GM12878 (cell line): ENCODE measurements around the gene LENG1. TPM values are rescaled to one million over a fixed set of nuclear protein-coding genes. Genes with fewer than 3 reads are reported as not detected.

Experiments used
- ATAC-seq: fragments of 200-7000 bp; cut with Tn5 transposase; 3 replicates; pipeline ENCODE4 v1.9.1; 2020; ENCODE audit warnings: mild to moderate bottlenecking, moderate library complexity
- BruUV-seq: library from RNA; stranded (reverse); fragments of 400-500 nt; replicated peaks from 2 replicates; lab custom pipeline; 2021; lab: Mats Ljungman, UMichigan
- CTCF ChIA-PET: fragments of 300-600 bp; sonication (Branson Sonifier 250); formaldehyde crosslinking; extraction: SDS; loops from one replicate; lab custom pipeline; 2021; ENCODE audit warnings: inconsistent platforms; lab: Yijun Ruan, JAX
- POLR2A ChIA-PET: fragments of 350-600 bp; formaldehyde crosslinking; extraction: SDS; loops from one replicate; lab custom pipeline; 2021; ENCODE audit warnings: inconsistent platforms; lab: Charles Lee
- RAD21 ChIA-PET: fragments of 300-600 bp; sonication (Branson Sonifier 250); formaldehyde crosslinking; loops from one replicate; lab custom pipeline; 2023; ENCODE audit warnings: antibody characterized with exemption; ENCODE audit not compliant: unreplicated experiment; lab: Charles Lee
- SMC1A ChIA-PET: fragments of 300-600 bp; sonication (Branson Sonifier 250); formaldehyde crosslinking; loops from one replicate; lab custom pipeline; 2023; ENCODE audit not compliant: unreplicated experiment, uncharacterized antibody; lab: Charles Lee
- DNase-seq: peaks from one replicate; pipeline ENCODE4 v3.0.0-alpha.2; 2011; ENCODE audit warnings: low read depth, low spot score
- FAIRE-seq: peaks from 3 replicates; lab custom pipeline; 2011; peaks lifted over from hg19 to GRCh38; lab: Jason Lieb, UNC
- H2AFZ ChIP-seq: 2 replicates; pipeline ENCODE4 v1.6.0; 2011; ENCODE audit warnings: low read depth, low read length, control low read depth; ENCODE audit not compliant: control insufficient read depth
- H3K27ac ChIP-seq: 2 replicates; pipeline ENCODE4 v1.5.1; 2011; ENCODE audit warnings: control low read depth; ENCODE audit not compliant: control insufficient read depth, insufficient read depth
- H3K27me3 ChIP-seq, 2 experiments: replicated peaks in 1 of 2; 2 replicates each; pipeline versions ENCODE4 v1.6.0 to v1.6.1; 2011; ENCODE audit warnings: low read length in 1 of 2; ENCODE audit not compliant: control insufficient read depth in 2 of 2, insufficient read depth in 2 of 2
- H3K36me3 ChIP-seq, 2 experiments: 2 replicates each; pipeline ENCODE4 v1.5.1; 2011; ENCODE audit warnings: low read length in 1 of 2; ENCODE audit not compliant: control insufficient read depth in 2 of 2, insufficient read depth in 2 of 2
- H3K4me1 ChIP-seq: 2 replicates; pipeline ENCODE4 v1.6.1; 2011; ENCODE audit warnings: mild to moderate bottlenecking, low read length, moderate library complexity, mixed read lengths; ENCODE audit not compliant: control insufficient read depth, insufficient read depth
- H3K4me2 ChIP-seq: 2 replicates; pipeline ENCODE4 v1.6.0; 2011; ENCODE audit warnings: control low read depth; ENCODE audit not compliant: control insufficient read depth, insufficient read depth
- H3K4me3 ChIP-seq: fragments of 200-600 bp; sonication (generic); 2 replicates; pipeline ENCODE4 v1.5.1; 2016
- H3K79me2 ChIP-seq: 2 replicates; pipeline ENCODE4 v1.6.0; 2011; ENCODE audit warnings: low read length; ENCODE audit not compliant: control insufficient read depth, insufficient read depth
- H3K9ac ChIP-seq: 2 replicates; pipeline ENCODE4 v1.8.0; 2011; ENCODE audit warnings: low read length, control low read depth, mixed read lengths; ENCODE audit not compliant: control insufficient read depth, insufficient read depth
- H3K9me3 ChIP-seq: replicated peaks from 3 replicates; pipeline ENCODE4 v1.5.1; 2011; ENCODE audit warnings: mild to moderate bottlenecking, low read length; ENCODE audit not compliant: control insufficient read depth, insufficient read depth
- H4K20me1 ChIP-seq: 2 replicates; pipeline ENCODE4 v1.6.0; 2011; ENCODE audit not compliant: control insufficient read depth, insufficient read depth
- BACH1 ChIP-seq: fragments of 450-650 bp; IDR thresholded peaks from 2 replicates; pipeline ENCODE4 v1.6.1; 2017; ENCODE audit warnings: mild to moderate bottlenecking, borderline replicate concordance
- BCL11A ChIP-seq: IDR thresholded peaks from 2 replicates; pipeline ENCODE4 v1.6.1; 2011; ENCODE audit warnings: low read depth, low read length
- BMI1 ChIP-seq: fragments of 450-650 bp; IDR thresholded peaks from 2 replicates; pipeline ENCODE4 v1.6.1; 2016; ENCODE audit warnings: mild to moderate bottlenecking, moderate library complexity, borderline replicate concordance
- CHD2 ChIP-seq: IDR thresholded peaks from 2 replicates; pipeline ENCODE4 v1.6.1; 2011; ENCODE audit warnings: low read depth, low read length, improper control_type of control experiment, borderline replicate concordance
- EGR1 ChIP-seq, 2 experiments: IDR thresholded peaks; 1 replicate in 1 of 2; 2 replicates in 1 of 2; pipeline ENCODE4 v1.6.1; 2011 to 2012; ENCODE audit warnings: low read depth in 2 of 2, low read length in 2 of 2, borderline replicate concordance in 1 of 2, mild to moderate bottlenecking in 1 of 2, moderate library complexity in 1 of 2
- HDAC6 ChIP-seq: fragments of 200-600 bp; sonication (generic); IDR thresholded peaks from one replicate; pipeline ENCODE4 v1.8.0; 2017; ENCODE audit warnings: antibody characterized with exemption; ENCODE audit not compliant: unreplicated experiment
- MEF2B ChIP-seq: fragments of 450-650 bp; IDR thresholded peaks from 2 replicates; pipeline ENCODE4 v1.6.1; 2018; ENCODE audit warnings: mild to moderate bottlenecking, moderate library complexity; ENCODE audit not compliant: partially characterized antibody, poor library complexity, severe bottlenecking
- MTA3 ChIP-seq: IDR thresholded peaks from 2 replicates; pipeline ENCODE4 v1.6.1; 2012; ENCODE audit warnings: low read length, inconsistent platforms, borderline replicate concordance
- NR2F1 ChIP-seq: fragments of 450-650 bp; conservative IDR thresholded peaks from 2 replicates; pipeline ENCODE4 v1.6.1; 2017; ENCODE audit warnings: mild to moderate bottlenecking
- PAX8 ChIP-seq: fragments of 450-650 bp; IDR thresholded peaks from 2 replicates; pipeline ENCODE4 v1.6.1; 2017; ENCODE audit warnings: mild to moderate bottlenecking, moderate library complexity
- PML ChIP-seq: IDR thresholded peaks from 2 replicates; pipeline ENCODE4 v1.6.1; 2012; ENCODE audit warnings: low read length, inconsistent platforms
- POLR2A ChIP-seq: IDR thresholded peaks from 2 replicates; pipeline ENCODE4 v1.6.1; 2011; ENCODE audit warnings: low read depth, mild to moderate bottlenecking, low read length
- POLR2AphosphoS2 ChIP-seq: IDR thresholded peaks from 2 replicates; pipeline ENCODE4 v1.6.1; 2011; ENCODE audit warnings: low read depth, mild to moderate bottlenecking, low read length, improper control_type of control experiment, moderate library complexity
- POU2F2 ChIP-seq: IDR thresholded peaks from 3 replicates; pipeline ENCODE4 v1.6.1; 2011; ENCODE audit warnings: low read depth, mild to moderate bottlenecking, low read length, borderline replicate concordance
- RB1 ChIP-seq: fragments of 450-650 bp; formaldehyde crosslinking; IDR thresholded peaks from 2 replicates; pipeline ENCODE4 v1.6.1; 2017; ENCODE audit warnings: mild to moderate bottlenecking, borderline replicate concordance
- SIN3A ChIP-seq: IDR thresholded peaks from 2 replicates; pipeline ENCODE4 v1.6.1; 2012; ENCODE audit warnings: low read depth, low read length, improper control_type of control experiment
- SMAD1 ChIP-seq: fragments of 450-650 bp; IDR thresholded peaks from 2 replicates; pipeline ENCODE4 v1.6.1; 2018; ENCODE audit warnings: mild to moderate bottlenecking, low read depth; ENCODE audit not compliant: partially characterized antibody
- SMC3 ChIP-seq: IDR thresholded peaks from 2 replicates; pipeline ENCODE4 v1.6.1; 2011; ENCODE audit warnings: low read length, improper control_type of control experiment, borderline replicate concordance
- SRF ChIP-seq, 2 experiments: IDR thresholded peaks; 2 replicates each; pipeline ENCODE4 v1.6.1; 2011; ENCODE audit warnings: low read depth in 2 of 2, low read length in 2 of 2, mild to moderate bottlenecking in 1 of 2, moderate library complexity in 1 of 2
- STAT1 ChIP-seq: fragments of 450-650 bp; conservative IDR thresholded peaks from 2 replicates; pipeline ENCODE4 v1.6.1; 2014; ENCODE audit warnings: antibody characterized with exemption, mild to moderate bottlenecking
- WRNIP1 ChIP-seq: IDR thresholded peaks from 2 replicates; pipeline ENCODE4 v1.6.1; 2011; ENCODE audit warnings: low read depth, low read length, improper control_type of control experiment, borderline replicate concordance
- WGBS: methylation state at CpG from one replicate; pipeline ENCODE4 v1.1.6; 2016; ENCODE audit warnings: low lambda C conversion rate; ENCODE audit not compliant: insufficient replicate concordance, insufficient coverage; ENCODE audit errors: missing lambda C conversion rate; 5-methylcytosine and 5-hydroxymethylcytosine counted together
- in situ Hi-C: fragments of 300-500 bp; cut with MboI; formaldehyde crosslinking; loops from 9 replicates; pipeline ENCODE4 v1.14.3; 2018; ENCODE audit warnings: mixed read lengths
- intact Hi-C: fragments of 100-400 bp; cut with micrococcal nuclease; formaldehyde crosslinking; loops from one replicate; pipeline ENCODE4 v1.14.2; 2022; ENCODE audit not compliant: unreplicated experiment
- polyA plus RNA-seq, 11 experiments: library from polyadenylated mRNA; depleted of rRNA in 4 of 11; unstranded in 6 of 11; stranded (reverse) in 5 of 11; fragments of >200 nt; fragmentation: Nextera tagmentation in 4 of 11; fragmentation: Illumina TruSeq in 1 of 11; extraction: Ambion mirVana in 4 of 11; extraction: Trizol in 1 of 11; gene quantifications; 1 replicate in 1 of 11; 2 replicates in 10 of 11; pipeline versions ENCODE4 v1.2.1 to v1.2.3, GENCODE V29; 2011 to 2016; ENCODE audit warnings: inconsistent platforms in 2 of 11, missing spikeins in 2 of 11, low read depth in 1 of 11
- total RNA-seq, 4 experiments: library from RNA; depleted of rRNA in 3 of 4; stranded (reverse); fragments of >200 nt in 3 of 4; fragmentation: Illumina TruSeq in 1 of 4; extraction: Trizol in 1 of 4; gene quantifications; 2 replicates each; pipeline versions ENCODE4 v1.2.1 to v1.2.3, GENCODE V29; 2013 to 2021
- TF ChIP-seq, protein P1 (sequence below): fragments of 450-650 bp; IDR thresholded peaks from 2 replicates; pipeline ENCODE4 v1.6.1; 2017; ENCODE audit warnings: borderline replicate concordance
- TF ChIP-seq, protein P2 (sequence below): fragments of 450-650 bp; IDR thresholded peaks from 2 replicates; pipeline ENCODE4 v1.6.1; 2017; ENCODE audit warnings: mild to moderate bottlenecking, moderate library complexity

The LENG1 gene
- total and polyA plus RNA-seq, 10 of the 15 experiments (the other 5 are each of a cell fraction or from before 2014, with no cell fraction given): 0.21 to 10.8 (median 5.8) TPM

DNA sequence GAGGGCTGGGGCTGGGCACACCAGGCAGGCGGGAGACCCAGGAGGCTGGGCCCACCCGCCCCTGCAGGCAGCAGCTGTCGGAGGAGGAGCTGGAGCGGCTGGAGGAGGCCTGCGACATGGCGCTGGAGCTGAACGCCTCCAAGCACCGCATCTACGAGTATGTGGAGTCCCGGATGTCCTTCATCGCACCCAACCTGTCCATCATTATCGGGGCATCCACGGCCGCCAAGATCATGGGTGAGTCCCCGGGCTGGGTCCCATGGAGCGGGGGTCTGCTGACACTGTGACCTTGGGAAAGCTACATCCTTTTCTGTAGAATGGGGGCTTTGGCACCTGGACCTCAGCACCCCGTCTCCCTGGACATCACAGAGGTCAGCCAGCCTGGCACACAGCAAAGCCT lies 35.8 kb downstream of the LENG1 start (continued):
- TF ChIP-seq EGR1 (IDR thresholded peaks at IDR 0.05; ENCODE audit: borderline replicate concordance in 1 of 2, low read depth in 2 of 2, low read length in 2 of 2) (no peak), HDAC6 (no peak), POLR2AphosphoS2 (no peak), PML (no peak), RB1 (no peak), PAX8 (no peak), BACH1 (no peak), SMC3 (no peak), NR2F1 (no peak), BMI1 (no peak)
- TF ChIP-seq, protein P1, sequence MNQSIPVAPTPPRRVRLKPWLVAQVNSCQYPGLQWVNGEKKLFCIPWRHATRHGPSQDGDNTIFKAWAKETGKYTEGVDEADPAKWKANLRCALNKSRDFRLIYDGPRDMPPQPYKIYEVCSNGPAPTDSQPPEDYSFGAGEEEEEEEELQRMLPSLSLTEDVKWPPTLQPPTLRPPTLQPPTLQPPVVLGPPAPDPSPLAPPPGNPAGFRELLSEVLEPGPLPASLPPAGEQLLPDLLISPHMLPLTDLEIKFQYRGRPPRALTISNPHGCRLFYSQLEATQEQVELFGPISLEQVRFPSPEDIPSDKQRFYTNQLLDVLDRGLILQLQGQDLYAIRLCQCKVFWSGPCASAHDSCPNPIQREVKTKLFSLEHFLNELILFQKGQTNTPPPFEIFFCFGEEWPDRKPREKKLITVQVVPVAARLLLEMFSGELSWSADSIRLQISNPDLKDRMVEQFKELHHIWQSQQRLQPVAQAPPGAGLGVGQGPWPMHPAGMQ: no peak

DNA sequence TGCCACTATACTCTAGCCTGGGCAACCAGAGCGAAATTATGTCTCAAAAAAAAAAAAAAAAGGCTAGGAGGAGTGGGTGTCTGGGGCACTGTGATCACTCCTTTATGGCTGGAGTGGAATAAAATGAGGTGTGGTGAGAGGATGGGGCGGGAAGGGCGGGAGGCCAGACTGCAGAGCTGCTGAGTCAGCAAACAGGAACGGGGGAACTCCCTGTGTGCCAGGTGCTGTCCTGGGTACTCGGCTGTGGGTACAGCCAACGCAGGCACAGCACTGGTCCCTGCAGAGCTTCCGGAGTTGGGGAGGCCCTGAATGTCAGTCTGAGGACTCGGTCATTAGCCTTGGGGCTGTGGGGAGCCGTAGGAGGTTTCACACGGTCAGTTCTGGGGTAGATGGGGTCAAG lies 38.3 kb downstream of the LENG1 start:
- SMC1A ChIA-PET: no interaction called here
- RAD21 ChIA-PET: no interaction called here
- ATAC-seq (no peak), FAIRE-seq (no peak), DNase-seq (no peak)
- no peaks in the 10 kb centered on the region for H3K9me3 ChIP-seq
- POLR2A ChIA-PET: no interaction called here
- WGBS: 82% methylated on average over 10 of the region's 10 CpGs
- TF ChIP-seq SIN3A (no peak), MTA3 (no peak), WRNIP1 (no peak), MEF2B (no peak), CHD2 (no peak), SRF (IDR thresholded peaks at IDR 0.05; ENCODE audit: low read depth in 2 of 2, low read length in 2 of 2) (no peak), POU2F2 (no peak), POLR2A (no peak), SMAD1 (no peak), STAT1 (no peak), BCL11A (no peak)
- TF ChIP-seq, protein P2, sequence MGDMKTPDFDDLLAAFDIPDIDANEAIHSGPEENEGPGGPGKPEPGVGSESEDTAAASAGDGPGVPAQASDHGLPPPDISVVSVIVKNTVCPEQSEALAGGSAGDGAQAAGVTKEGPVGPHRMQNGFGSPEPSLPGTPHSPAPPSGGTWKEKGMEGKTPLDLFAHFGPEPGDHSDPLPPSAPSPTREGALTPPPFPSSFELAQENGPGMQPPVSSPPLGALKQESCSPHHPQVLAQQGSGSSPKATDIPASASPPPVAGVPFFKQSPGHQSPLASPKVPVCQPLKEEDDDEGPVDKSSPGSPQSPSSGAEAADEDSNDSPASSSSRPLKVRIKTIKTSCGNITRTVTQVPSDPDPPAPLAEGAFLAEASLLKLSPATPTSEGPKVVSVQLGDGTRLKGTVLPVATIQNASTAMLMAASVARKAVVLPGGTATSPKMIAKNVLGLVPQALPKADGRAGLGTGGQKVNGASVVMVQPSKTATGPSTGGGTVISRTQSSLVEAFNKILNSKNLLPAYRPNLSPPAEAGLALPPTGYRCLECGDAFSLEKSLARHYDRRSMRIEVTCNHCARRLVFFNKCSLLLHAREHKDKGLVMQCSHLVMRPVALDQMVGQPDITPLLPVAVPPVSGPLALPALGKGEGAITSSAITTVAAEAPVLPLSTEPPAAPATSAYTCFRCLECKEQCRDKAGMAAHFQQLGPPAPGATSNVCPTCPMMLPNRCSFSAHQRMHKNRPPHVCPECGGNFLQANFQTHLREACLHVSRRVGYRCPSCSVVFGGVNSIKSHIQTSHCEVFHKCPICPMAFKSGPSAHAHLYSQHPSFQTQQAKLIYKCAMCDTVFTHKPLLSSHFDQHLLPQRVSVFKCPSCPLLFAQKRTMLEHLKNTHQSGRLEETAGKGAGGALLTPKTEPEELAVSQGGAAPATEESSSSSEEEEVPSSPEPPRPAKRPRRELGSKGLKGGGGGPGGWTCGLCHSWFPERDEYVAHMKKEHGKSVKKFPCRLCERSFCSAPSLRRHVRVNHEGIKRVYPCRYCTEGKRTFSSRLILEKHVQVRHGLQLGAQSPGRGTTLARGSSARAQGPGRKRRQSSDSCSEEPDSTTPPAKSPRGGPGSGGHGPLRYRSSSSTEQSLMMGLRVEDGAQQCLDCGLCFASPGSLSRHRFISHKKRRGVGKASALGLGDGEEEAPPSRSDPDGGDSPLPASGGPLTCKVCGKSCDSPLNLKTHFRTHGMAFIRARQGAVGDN: no peak
- peaks cover 10% of the 10 kb centered on the region for H3K79me2 ChIP-seq
- H3K27me3 ChIP-seq: no peaks in the 10 kb centered on the region
- CTCF ChIA-PET: no interaction called here
- no peak overlapping the region for H3K4me3 ChIP-seq
- no peaks in the 10 kb centered on the region for H4K20me1 ChIP-seq
- BruUV-seq: no TSS peak
- no peak overlapping the region for H2AFZ ChIP-seq
- intact Hi-C loops (no loop called here), in situ Hi-C loops (no loop called here)
- H3K36me3 ChIP-seq: peaks cover 14 to 25% of the 10 kb centered on the region in 2 experiments
- H3K4me2 ChIP-seq: no peak overlapping the region
- H3K27ac ChIP-seq: no peak overlapping the region
- H3K9ac ChIP-seq: no peak overlapping the region
- H3K4me1 ChIP-seq: peaks cover 10% of the 10 kb centered on the region
